Fibroblast of skin of abdomen (primary cell): ENCODE results near the gene OTOF.
"Not testable (repeated sequence)": the region's sequence is repeated elsewhere in the genome, so short reads cannot be mapped to it uniquely, and the experiment has no call there.

Source experiments
- DNase-seq: peaks from one replicate; pipeline ENCODE4 v3.0.0-alpha.2; 2013

OTOF gene

DNA sequence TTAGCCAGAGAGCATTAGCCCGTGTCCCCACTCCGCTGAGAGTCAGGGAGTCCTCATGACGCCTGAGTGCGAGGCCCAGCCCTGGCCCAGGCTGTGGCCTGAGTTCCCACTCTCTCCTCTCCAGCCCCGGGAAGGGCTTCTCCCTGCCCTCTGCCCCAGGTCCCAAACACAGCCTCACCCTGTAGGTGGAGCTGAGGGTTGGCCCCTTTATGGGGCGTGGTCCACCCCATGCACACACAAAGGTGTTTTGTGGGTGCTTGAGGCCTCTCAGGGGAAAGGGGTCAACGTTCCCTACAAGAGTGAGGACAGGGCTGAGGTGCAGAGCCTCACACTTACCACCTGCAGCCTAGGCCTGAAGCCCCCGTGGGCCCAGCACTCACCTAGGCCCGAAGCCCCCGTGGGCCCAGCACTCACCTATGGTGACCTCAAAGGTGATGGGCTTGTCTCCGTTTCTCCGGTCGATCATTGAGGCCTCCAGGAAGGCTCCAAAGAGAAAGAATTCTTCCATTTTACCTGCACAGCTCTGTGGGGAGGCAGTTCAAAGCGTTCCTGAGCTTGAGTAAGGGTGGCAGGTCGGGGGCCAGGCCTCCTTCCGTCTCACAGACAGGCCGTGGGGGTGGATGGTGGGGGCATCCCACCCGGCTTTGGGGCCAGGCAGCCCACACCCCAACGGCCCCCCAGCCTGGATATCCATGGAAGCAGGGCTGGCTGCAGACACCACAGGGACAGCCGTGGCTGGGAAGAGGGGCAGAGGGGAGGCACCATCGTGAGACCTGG, 2.1 kb upstream of the OTOF start:
- no peak for DNase-seq

DNA sequence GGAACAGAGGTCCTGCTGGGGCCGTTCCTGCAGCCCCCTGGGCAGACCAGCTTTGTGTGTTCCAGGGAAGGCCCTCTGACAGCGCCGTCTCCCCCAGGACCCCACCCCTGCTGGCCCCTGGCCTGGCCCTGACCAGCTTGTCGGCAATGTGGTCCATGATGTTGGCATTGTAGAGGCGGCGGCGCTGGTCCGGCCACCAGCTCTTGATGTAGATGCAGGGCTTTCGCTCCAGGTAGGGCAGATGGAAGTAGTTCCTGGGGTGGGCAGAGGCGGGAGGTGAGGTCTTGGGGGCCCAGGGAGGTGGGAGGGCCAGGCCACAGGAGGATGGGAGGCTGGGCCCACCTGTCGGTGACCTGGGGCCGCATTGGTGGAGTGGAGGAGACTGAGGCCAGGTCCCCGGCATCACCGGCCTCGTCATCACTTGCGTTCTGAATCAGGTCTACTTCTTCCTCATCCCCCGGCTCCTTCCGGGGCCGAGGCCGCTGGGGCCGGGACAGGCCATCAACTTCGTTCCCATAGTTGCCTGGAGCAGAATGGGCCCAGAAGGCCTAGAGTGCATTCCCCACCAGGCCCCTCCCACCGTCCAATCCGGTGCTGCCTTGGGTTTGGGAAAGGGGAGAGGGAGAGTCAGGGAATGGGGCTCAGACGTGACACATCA, 1.3 kb upstream of the OTOF start:
- no peak for DNase-seq

- no peak for DNase-seq
These were observed 442 bp upstream of the OTOF start for GRCh38 chr2:26478366-26478765.

DNA sequence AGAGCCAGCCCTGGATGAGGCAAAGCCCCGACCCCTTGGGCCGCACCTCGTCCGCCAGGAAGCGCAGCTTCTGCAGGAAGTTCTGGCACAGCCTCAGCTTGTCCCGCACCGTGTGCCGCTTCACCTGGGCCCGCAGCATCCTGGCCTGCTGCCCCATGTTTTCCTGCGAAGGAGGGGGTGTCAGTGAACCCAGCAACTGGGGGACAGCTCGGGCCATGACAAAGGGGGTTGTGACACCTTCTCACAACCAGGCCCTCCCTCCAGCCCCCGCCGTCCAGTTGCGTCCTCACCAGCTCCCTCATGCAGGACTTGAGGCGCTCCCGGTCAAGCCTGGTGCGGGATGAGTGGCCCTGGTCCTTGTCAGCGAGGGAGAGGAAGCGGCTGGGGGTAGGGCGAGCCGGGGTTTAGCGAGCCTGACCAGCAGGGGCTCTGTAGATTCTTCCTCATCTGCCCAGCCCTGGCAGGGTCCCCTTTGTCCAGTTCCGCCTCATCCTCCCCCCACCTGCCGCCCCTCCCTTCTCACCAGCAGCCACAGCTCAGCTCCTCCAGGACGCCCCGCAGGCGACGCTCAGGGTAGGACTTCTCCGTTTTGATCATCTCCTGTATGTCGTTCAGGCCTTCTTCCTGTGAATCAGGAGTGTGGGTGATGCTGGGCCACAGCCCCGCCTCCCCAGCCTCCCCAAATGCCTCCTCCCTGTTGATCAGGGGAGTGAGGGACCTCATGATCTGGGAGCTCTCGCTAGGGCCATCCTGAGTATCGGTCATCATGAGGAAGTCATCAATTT, 606 bp downstream of the OTOF start:
- DNase-seq, result no peak

GRCh38 chr2:26475832-26476501, 2.0 kb downstream of the OTOF start:
- DNase-seq, result no peak

- DNase-seq, result no peak
These were observed 2.9 kb downstream of the OTOF start for GRCh38 chr2:26475037-26475436.

- DNase-seq, result no peak
These were observed 3.6 kb downstream of the OTOF start for GRCh38 chr2:26474261-26474785.

DNA sequence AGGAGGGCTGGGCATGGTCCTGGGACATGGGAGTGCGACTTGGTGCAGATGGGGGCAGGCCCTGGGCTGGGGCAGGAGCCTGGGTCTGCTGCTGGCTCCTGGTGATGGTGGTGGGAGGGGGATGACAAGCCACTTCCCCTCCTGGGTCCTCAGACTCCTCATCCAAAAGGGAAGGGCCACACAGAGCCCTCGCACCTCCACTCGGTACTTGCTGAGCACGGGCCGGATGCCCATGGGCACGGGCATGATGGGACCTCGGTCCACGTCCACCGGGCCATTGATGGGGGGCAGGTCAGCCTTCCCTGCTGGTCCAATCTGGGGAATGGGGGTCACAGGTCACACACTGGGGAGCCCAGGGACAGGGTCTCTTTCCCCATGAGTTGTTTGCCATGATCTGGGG, 4.1 kb downstream of the OTOF start:
- DNase-seq, result no peak

DNA sequence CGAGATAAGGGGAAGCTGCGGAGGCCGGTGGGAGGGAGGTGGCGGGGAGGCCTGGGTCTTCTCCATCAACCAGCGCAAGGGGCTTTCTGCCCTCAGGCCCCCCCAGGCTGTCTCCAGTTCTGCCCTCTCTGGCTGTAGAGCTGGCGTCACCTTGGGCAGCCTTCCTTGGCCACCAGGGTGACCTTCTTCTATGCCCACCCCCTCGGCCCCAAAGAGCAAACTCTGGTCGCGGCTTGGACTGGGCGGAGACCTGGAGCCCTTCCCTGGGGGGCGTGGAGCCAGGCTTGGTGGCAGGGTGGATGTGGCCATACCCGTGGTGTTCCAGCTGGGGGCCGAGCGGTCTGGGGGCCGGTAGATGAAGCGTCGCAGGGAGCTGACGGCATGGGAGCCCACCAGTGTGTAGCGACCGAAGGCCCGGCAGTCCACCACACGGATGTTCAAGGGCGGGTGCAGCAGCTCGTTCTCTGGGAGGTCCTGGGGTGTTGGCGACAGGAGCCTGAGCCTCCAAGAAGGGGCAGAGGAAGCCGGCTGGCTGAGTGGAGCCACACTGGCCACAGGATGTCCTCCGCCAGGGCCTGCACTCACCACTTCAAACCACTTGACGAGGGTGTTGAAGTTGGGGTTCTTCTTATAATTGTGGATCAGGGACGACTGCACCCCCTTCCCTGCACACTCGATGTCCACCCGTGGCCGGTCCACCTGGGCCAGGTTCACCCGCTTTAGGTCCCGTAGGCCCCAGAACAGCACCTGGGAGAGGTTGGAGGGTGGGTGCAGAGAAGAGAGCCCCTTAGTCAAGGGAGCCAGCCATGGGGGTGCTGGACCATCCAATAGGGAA, 4.9 kb downstream of the OTOF start:
- no peak for DNase-seq

- no peak for DNase-seq
These were observed 5.9 kb downstream of the OTOF start for GRCh38 chr2:26471766-26472706.

- DNase-seq, result no peak
These were observed 6.6 kb downstream of the OTOF start for GRCh38 chr2:26471289-26471688.

- DNase-seq, result no peak
These were observed 7.2 kb downstream of the OTOF start for GRCh38 chr2:26470601-26471260.

- no peak for DNase-seq
These were observed 8.0 kb downstream of the OTOF start for GRCh38 chr2:26469955-26470354.

DNA sequence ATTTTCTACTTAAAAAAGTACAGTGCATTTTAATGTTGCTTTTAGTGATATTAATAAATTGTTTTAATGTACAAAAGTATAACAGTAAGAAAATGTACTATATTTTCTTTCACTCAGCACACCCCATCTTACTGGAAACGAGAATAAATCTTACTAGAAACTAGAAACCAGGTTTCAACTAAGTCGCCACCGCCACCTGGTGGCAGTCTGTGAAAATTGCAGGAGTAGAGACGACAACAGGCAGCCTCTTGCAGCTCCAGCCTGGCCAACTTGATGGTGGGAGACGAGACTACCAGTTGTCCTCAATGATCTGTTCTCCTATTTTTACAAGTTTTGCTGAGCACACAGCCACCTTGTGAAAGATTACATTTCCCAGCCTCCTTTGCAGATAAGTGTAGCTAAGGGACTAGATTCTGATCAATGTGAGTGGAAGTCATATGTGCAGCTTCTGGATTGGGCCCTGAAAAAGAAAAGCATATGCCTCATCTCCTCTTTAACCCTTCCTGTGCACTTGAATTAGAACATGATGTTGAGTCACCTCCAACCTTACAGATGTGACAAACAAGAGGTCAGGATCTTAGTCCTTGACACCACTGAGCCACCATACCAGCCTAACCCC, 8.7 kb downstream of the OTOF start:
- peak; percentile 17 for DNase-seq

DNA sequence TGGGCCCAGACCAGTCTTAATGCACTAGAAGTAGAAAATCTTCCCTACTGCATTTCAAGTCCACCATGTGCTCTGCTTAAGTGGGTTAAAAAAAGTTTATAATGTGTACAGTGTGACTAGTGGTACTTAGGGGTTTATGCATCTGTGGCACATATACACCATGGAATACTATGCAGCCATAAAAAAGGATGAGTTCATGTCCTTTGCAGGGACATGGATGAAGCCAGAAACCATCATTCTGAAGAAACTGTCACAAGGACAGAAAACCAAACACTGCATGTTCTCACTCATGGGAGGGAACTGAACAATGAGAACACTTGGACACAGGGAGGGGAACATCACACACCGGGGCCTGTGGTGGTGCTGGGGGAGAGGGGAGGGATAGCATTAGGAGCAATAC, 9.4 kb downstream of the OTOF start:
- not testable (repeated sequence) for DNase-seq

- no peak for DNase-seq
These were observed 11.1 kb downstream of the OTOF start for GRCh38 chr2:26466662-26467310.

DNA sequence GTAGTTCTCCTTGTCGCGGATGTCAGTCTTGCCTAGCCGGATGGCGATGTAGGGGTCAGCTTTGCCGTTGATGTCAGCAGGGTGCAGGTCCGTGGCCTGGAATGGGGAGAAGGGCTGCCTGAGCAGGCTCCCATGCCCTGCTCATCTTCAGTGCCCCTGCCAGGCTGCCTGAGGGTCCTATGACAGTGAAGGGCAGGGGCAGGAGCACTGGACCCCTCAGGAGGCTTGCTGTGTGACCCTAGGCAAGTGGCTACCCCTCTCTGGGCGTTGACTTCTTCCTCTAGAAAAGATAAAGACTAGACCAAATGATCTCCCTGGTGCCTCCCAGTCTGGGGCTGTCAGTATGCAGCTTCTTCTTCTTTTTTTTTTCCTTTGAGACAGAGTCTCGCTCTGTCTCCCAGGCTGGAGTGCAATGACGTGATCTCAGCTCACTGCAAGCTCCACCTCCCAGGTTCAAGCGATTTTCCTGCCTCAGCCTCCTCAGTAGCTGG, 11.9 kb downstream of the OTOF start:
- DNase-seq, result no peak

GRCh38 chr2:26465266-26465925, 12.5 kb downstream of the OTOF start:
- no peak for DNase-seq
